Heart left ventricle (tissue), 16 donors: Measurements from ENCODE around the gene SLC28A2. TPM values are rescaled to one million over a fixed set of nuclear protein-coding genes. Genes with fewer than 3 reads are reported as not detected.

Experiments used
- ATAC-seq, 4 donors: fragments of 200-7000 bp; cut with Tn5 transposase; one replicate each; pipeline ENCODE4 v1.9.1; 2020 to 2022; ENCODE audit warnings: moderate library complexity in 4 of 4, mild to moderate bottlenecking in 3 of 4, moderate number of reproducible peaks in 1 of 4
- DNase-seq, 5 donors: peaks; one replicate each; pipeline ENCODE4 v3.0.0-alpha.2; 2020
- H3K27ac ChIP-seq, 12 donors: fragments of 200-600 bp; sonication (generic) in 4 of 12; one replicate each; pipeline versions ENCODE4 v1.5.0 to v1.8.0; 2016 to 2022; ENCODE audit warnings: mild to moderate bottlenecking in 2 of 12
- H3K27me3 ChIP-seq, 9 donors: fragments of 200-600 bp; sonication (generic) in 2 of 9; one replicate each; pipeline versions ENCODE4 v1.5.1 to v1.8.0; 2016 to 2022; ENCODE audit warnings: mild to moderate bottlenecking in 3 of 9
- H3K36me3 ChIP-seq, 9 donors: fragments of 200-600 bp; sonication (generic) in 2 of 9; one replicate each; pipeline versions ENCODE4 v1.5.0 to v1.8.0; 2018 to 2022; ENCODE audit warnings: mild to moderate bottlenecking in 2 of 9
- H3K4me1 ChIP-seq, 12 donors: fragments of 200-600 bp; sonication (generic) in 4 of 12; one replicate each; pipeline versions ENCODE4 v1.5.0 to v1.8.0; 2016 to 2022; ENCODE audit warnings: mild to moderate bottlenecking in 3 of 12
- H3K4me3 ChIP-seq, 12 donors: fragments of 200-600 bp; sonication (generic) in 4 of 12; one replicate each; pipeline versions ENCODE4 v1.5.0 to v1.8.0; 2017 to 2022; ENCODE audit warnings: mild to moderate bottlenecking in 9 of 12, moderate library complexity in 4 of 12
- H3K9me3 ChIP-seq, 12 donors: fragments of 200-600 bp; sonication (generic) in 4 of 12; one replicate each; pipeline versions ENCODE4 v1.5.0 to v1.8.0; 2016 to 2022; ENCODE audit warnings: mild to moderate bottlenecking in 1 of 12
- CTCF ChIP-seq, 12 donors: fragments of 200-600 bp; sonication (generic) in 4 of 12; IDR thresholded peaks; one replicate each; pipeline versions ENCODE4 v1.5.0 to v1.8.0; 2018 to 2022; ENCODE audit warnings: antibody characterized with exemption in 12 of 12, mild to moderate bottlenecking in 5 of 12
- POLR2A ChIP-seq, 2 donors: fragments of 450-650 bp; IDR thresholded peaks; one replicate each; pipeline ENCODE4 v1.6.1; 2017; ENCODE audit warnings: antibody characterized with exemption in 2 of 2, mild to moderate bottlenecking in 2 of 2, moderate library complexity in 2 of 2
- WGBS, 4 donors: extraction: QIAGEN DNeasy Blood & Tissue Kit in 2 of 4; methylation state at CpG; one replicate each; pipeline versions ENCODE4 v1.1.5 to v1.1.7; 2013 to 2018; 5-methylcytosine and 5-hydroxymethylcytosine counted together
- intact Hi-C, 10 donors: fragments of 100-400 bp; cut with DNase I; formaldehyde crosslinking; loops; one replicate each; pipeline versions ENCODE4 v1.11.1 to v1.14.2; 2022
- polyA plus RNA-seq, 2 donors: library from polyadenylated mRNA; stranded (reverse); fragments of 200-250 nt; gene quantifications; one replicate each; pipeline ENCODE4 v1.2.3, GENCODE V29; 2013
- total RNA-seq, 9 donors: library from RNA; depleted of rRNA in 2 of 9; stranded (reverse); fragments of >200 nt in 2 of 9; fragmentation: NEBNext Ultra II Directional in 3 of 9; extraction: Animal tissue kit (Norgen Biotek cat#: 25700) in 3 of 9; gene quantifications; one replicate each; pipeline versions ENCODE4 v1.1.0 to v1.2.4, GENCODE V29; 2016 to 2023
- donor health status: ischemic (EF 13 %, LVEDD 7.1; RV severe dilation, severe dysfunction).
- donor health status: healthy with polysubstance abuse.
- donor health status: DM: no; HTN: yes; CAD: no.
- donor health status: DM: no; HTN: no; CAD: no.
- donor health status: ischemic (EF 25% LVEDD 6.9; RV normal size, moderate dysfunction).
- donor health status: ischemic (EF 25% LVEDD 5.7; RV mildly dilated, moderate dysfunction).
- donor health status: healthy.
- donor health status: DM: yes; HTN: yes; CAD: no.
- donor health status: ischemic (EF 35%, LVEDD 5.7; RV mildly dilated, moderate dysfunction).
- donor health status: nonischemic (EF 11% LVEDD 7.7; RV severe dilation, severe dysfunction).
- donor health status: DM: yes; HTN: yes; CAD: no.
- donor health status: PGD.
- donor health status: ischemic (EF 29% LVEDD 5.4; RV normal size, mild dysfunction).
- donor health status: nonischemic (EF 23%, LVEDD 6.1; RV moderate dilation, normal function).

The SLC28A2 gene
- total and polyA plus RNA-seq, 11 donors: not detected

DNA sequence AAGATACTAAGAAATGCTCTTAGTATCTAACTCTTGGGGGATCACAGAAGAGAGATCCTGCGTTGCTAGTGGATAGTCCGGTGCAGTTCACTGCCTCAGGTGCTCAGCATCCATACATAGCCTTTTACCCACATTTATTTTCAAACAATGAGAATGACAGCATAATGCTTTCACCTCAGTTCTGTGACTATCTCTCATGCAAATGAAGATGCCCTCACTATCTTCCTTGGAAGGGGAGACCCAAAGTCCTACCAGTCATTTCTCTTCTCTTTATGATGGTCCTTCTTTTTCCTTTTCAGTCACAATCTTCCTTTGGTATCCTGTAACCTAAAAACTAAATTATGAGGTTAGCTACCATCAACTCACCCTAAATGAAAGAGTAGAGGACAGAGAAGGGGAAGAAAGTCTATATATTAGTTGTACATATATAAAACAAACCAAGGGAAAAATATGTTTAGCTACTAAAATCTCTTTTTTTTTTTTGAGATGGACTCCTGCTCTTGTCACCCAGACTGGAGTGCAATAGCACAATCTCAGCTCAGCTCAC, 30.9 kb upstream of the SLC28A2 start:
- Histone ChIP-seq H3K27me3 (peaks cover 0 to 37% (median 0%) of the 10 kb centered on the region in 9 donors), H3K36me3 (no peaks in the 10 kb centered on the region), H3K9me3 (no peaks in the 10 kb centered on the region), H3K27ac (no peak overlapping the region), H3K4me3 (no peak overlapping the region), H3K4me1 (no peaks in the 10 kb centered on the region)
- ATAC-seq: no peak
- intact Hi-C loops: no loop called here
- 85 to 95% (median 93%) methylated on average over 2 of the region's 2 CpGs for WGBS, 4 donors
- no peak for DNase-seq
- no peak for TF ChIP-seq POLR2A (IDR thresholded peaks at IDR 0.05)
- no peak for TF ChIP-seq CTCF (IDR thresholded peaks at IDR 0.05)

- DNase-seq (no peak), ATAC-seq (no peak)
- Histone ChIP-seq H3K36me3 (no peaks in the 10 kb centered on the region), H3K27me3 (peaks cover 0 to 37% (median 0%) of the 10 kb centered on the region in 9 donors), H3K27ac (no peak overlapping the region), H3K4me1 (no peaks in the 10 kb centered on the region), H3K4me3 (no peak overlapping the region), H3K9me3 (no peaks in the 10 kb centered on the region)
- TF ChIP-seq CTCF (IDR thresholded peaks at IDR 0.05) (no peak), POLR2A (IDR thresholded peaks at IDR 0.05) (no peak)
- 81 to 84% (median 82%) methylated on average over 4 of the region's 4 CpGs for WGBS, 4 donors
- intact Hi-C loops: no loop called here
Observed at GRCh38 chr15:45221967-45222366, 30.1 kb upstream of the SLC28A2 start.

GRCh38 chr15:45224621-45225217, 27.3 kb upstream of the SLC28A2 start:
- no peak overlapping the region for H3K4me3 ChIP-seq
- no peak for TF ChIP-seq CTCF (IDR thresholded peaks at IDR 0.05)
- TF ChIP-seq POLR2A (IDR thresholded peaks at IDR 0.05): no peak
- no peaks in the 10 kb centered on the region for H3K4me1 ChIP-seq
- 38 to 64% (median 46%) methylated on average over 5 of the region's 5 CpGs for WGBS, 4 donors
- H3K9me3 ChIP-seq: no peaks in the 10 kb centered on the region
- peaks cover 0 to 30% (median 0%) of the 10 kb centered on the region in 9 donors for H3K27me3 ChIP-seq
- intact Hi-C loops: no loop called here
- H3K27ac ChIP-seq: no peak overlapping the region
- DNase-seq (no peak), ATAC-seq (no peak)
- H3K36me3 ChIP-seq: no peaks in the 10 kb centered on the region

DNA sequence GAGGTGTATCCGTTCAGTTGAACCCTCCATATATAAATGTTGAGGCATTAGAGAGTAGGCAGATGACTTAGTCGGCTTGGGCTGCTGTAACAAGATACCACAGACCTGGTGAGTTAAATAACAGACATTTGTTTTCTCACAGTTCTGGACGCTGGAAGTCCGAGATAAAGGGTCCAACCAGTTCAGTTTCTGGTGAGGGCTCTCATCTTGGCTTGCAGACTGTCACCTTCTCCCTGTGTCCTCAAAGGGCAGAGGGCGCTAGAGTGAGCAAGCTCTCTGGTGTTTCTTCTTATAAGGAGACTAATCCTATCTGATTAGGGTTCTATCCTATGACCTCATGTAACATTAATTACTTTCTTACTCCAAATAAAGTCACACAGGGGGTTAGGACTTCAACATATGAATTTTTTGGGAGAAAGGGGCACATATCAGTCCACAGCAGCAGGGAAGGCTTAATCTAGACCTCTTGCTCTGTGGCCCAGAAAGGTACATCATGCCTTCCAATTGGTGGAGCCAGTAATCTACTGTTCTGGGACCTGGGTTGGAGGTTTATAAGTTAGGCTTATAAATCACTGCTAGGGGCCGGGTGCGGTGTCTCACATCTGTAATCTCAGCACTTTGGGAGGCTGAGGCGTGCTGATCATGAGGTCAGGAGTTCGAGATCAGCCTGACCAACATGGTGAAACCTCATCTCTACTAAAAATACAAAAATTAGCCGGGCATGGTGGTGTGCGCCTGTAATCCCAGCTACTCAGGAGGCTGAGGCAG, 26.3 kb upstream of the SLC28A2 start:
- 78 to 80% (median 79%) methylated on average over 11 of the region's 11 CpGs for WGBS, 4 donors
- Histone ChIP-seq H3K4me3 (no peak overlapping the region), H3K27ac (no peak overlapping the region), H3K27me3 (peaks cover 0 to 21% (median 0%) of the 10 kb centered on the region in 9 donors), H3K9me3 (no peaks in the 10 kb centered on the region), H3K4me1 (peaks cover 0 to 5% (median 0%) of the 10 kb centered on the region in 12 donors), H3K36me3 (no peaks in the 10 kb centered on the region)
- DNase-seq (no peak), ATAC-seq (no peak)
- TF ChIP-seq POLR2A (IDR thresholded peaks at IDR 0.05) (no peak), CTCF (IDR thresholded peaks at IDR 0.05) (no peak)
- intact Hi-C loops: no loop called here
